GM15510 (cell line): ENCODE results near the gene ISOC1.

Source experiments
- POLR2A ChIP-seq: IDR thresholded peaks from 3 replicates; pipeline ENCODE4 v1.6.1; 2011; ENCODE audit warnings: borderline replicate concordance; ENCODE audit not compliant: insufficient read length; ENCODE audit errors: extremely low read depth

Gene ISOC1

DNA sequence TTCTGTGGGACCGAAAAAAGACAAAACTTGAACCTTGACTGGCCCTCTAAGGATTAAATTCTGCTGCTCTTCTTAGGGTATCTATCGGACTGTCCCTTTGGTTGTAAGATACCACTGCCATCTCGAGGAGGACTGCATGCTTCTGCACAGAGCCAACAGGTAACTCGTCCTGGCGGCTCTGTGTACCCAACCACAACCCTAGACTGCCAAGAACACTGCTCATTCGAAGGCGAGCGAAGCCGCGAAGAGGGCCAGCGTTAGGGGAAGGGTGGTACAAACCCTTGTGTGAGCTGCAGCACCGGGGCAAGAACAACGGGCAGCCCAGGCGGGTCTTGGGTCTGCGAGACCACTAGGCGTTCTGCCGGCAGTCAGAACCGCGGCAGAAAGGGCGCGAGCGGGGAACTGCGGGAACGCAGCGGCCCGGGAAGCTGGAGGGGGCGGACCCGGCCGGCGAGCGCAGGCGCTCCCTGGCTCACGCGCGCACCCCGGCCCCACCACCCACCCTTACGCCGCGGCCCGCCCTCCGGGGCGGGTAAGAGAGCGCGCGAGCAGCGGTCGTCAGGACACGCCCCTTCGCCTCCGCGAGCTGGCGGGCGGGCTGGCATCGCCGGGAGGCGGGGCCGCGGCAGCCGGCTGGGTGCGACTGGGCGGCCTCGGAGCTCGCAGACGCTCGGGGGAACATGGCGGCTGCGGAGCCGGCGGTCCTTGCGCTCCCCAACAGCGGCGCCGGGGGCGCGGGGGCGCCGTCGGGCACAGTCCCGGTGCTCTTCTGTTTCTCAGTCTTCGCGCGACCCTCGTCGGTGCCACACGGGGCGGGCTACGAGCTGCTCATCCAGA lies at the start of gene ISOC1:
Gene ISOC1, plus strand, starts transcription at position 663 of the 837 bp plus-strand sequence. Its CDS starts 18 bp downstream, at position 681.
- TF ChIP-seq POLR2A, result peak; percentile 81

DNA sequence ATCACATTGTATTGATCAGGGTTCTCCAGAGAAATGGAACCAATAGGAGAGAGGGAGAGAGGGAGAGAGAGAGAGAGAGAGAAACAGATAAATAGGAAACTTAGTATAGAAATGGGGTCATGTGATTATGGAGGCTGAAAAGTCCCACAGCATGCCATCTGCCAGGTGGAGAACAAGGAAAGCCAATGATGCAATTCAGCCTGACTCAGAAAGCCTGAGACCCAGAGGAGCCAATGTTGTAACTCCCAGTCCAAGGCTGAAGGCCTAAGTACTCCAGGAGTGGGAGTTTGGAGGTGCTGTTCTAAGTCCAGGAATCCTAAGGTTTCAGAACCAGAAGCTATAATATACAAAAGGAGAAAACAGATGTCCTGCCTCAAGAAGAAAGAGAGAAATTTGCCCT lies 48.4 kb upstream of the ISOC1 start:
- TF ChIP-seq POLR2A, result no peak

DNA sequence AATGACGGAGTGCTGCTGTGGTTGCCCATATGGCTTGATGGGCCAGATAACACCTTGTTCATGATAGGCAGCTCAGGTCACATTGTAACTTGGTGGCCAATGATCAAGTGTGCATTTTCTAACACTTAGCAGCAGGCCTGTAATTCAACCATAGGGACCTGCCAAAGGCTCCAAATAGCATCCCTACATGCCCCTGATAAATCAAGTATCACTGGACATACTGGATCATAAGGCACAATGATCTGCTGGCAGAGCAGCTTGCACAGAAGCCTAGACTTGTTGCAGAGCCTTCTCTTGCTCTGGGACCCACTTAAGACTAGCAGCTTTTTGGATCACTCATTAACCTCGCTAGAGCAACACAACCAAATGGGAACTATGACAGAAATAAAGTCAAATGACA lies 46.0 kb upstream of the ISOC1 start:
- TF ChIP-seq POLR2A, result no peak

GRCh38 chr5:129049126-129049799 lies 45.3 kb upstream of the ISOC1 start:
- TF ChIP-seq POLR2A, result no peak

- TF ChIP-seq POLR2A, result no peak
Observed at GRCh38 chr5:129051283-129051682, 43.3 kb upstream of the ISOC1 start.

DNA sequence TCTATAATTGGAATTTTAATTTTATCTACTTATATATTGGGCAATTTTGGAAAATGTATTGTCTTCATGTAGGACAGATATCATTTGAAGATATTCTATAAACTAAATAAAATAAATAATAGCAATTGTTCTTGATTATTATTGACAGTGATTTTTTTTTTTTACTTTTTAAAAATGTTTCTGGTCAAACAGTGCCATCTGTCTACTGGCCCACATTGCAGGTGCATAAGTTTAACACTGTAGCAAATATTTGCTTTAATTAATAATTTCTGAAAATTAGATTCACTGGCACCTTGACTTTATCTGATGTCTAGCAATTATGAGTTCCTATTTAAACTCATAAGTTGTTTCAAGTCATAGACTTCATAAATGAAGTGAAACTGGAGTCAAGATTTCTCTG lies 41.1 kb upstream of the ISOC1 start:
- TF ChIP-seq POLR2A, result no peak

DNA sequence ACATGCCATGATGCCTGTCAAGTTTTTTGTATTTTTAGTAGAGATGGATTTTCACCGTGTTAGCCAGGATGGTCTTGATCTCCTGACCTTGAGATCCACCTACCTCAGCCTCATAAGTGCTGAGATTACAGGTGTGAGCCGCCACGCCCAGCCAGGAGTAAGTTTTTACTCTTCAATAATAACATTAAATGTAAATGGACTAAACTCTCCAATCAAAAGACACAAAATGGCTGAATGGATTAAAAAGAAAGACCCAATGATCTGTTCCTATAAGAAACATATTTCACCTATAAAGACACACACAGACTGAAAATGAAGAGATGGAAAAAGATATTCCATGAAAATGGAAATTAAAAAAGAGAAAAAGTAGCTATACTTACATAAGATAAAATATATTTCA lies 37.2 kb upstream of the ISOC1 start:
- no peak for TF ChIP-seq POLR2A

DNA sequence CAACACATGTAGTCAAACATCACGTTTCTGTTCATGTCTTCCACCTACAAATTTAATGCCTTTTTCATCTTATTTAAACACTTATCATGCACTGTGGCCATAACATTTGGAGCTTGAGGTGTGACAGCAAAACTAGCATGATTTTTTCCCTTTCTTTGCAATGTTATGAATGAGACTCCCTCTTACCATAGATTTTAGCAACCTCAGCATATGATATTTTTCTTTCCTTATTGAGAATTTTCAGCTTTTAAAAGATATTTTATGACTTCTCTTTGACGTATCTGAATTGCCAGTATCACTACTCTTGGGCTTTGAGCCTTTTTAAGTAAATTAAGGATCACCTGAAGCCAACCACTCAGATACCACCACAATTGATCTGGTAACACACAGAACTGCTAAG lies 32.7 kb upstream of the ISOC1 start:
- TF ChIP-seq POLR2A, result no peak

DNA sequence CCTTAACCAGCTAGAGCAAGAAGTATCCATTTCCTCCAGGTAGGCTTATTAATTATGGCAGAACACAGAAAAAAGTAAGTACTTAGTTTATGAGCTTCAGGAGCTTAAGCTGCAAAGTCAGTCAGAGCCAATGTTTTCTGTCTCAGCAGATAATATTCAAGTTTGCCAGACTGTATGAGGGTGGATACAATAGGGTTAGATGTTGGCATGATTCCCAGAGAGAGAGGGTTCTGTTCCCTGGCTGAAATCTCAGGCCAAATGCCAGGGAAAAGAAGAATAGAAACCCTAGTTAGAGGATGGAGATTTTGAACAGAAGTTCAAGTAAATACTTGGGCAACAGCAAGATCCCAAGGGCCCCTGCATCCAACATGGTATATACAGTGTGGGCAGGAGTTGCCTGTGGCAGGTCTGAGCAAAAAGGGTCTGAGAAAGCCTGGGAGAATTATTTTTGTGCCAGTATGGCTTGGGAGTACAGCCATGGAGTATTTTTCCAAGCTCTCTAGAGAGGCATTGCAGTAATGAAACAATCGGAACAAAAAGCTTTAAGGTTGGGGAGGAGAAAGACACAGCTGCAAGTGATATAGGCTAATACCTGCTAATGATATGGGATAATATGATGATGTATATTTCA lies 31.0 kb upstream of the ISOC1 start:
- TF ChIP-seq POLR2A, result no peak

DNA sequence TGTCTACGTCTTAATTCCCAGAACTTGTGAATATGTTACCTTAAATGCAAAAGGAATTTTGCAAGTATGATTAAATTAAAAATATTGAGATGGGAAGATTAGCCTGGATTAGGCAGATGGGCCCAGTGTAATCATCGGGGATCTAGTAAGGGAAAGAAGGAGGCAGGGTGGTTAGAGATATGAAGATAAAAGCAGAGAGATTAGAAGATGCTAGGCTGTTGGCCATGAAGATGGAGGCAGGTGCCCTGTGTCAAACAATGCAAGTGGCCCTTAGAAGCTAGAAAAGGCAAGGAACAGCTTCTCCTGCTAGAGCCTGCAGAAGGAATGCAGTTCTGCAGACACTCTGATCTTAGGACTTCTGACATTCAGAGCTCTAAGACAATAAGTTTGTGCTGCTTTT lies 28.8 kb upstream of the ISOC1 start:
- no peak for TF ChIP-seq POLR2A

DNA sequence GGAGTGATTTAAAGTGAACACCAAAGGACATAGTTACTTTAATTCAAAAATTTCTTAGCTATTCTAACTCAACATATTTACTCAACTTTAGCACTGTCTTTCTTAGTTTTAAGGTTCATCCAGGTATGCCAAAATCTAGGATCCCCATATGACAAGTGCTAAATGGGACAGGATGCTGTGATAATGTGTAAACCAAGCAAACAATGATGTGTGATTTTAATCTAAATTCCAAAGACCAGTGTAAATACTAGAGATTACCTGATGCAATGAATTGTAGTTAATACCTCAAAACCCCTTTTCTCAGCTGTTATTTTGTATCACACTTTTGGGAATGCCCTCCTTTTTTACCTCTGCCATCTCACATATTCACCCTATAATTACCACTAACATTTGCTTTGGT lies 26.8 kb upstream of the ISOC1 start:
- no peak for TF ChIP-seq POLR2A

- no peak for TF ChIP-seq POLR2A
Observed at GRCh38 chr5:129069292-129069691, 25.3 kb upstream of the ISOC1 start.

- TF ChIP-seq POLR2A, result no peak
Observed at GRCh38 chr5:129073111-129073510, 21.4 kb upstream of the ISOC1 start.

- no peak for TF ChIP-seq POLR2A
Observed at GRCh38 chr5:129074903-129075302, 19.6 kb upstream of the ISOC1 start.

GRCh38 chr5:129077433-129078075 lies 17.0 kb upstream of the ISOC1 start:
- no peak for TF ChIP-seq POLR2A

DNA sequence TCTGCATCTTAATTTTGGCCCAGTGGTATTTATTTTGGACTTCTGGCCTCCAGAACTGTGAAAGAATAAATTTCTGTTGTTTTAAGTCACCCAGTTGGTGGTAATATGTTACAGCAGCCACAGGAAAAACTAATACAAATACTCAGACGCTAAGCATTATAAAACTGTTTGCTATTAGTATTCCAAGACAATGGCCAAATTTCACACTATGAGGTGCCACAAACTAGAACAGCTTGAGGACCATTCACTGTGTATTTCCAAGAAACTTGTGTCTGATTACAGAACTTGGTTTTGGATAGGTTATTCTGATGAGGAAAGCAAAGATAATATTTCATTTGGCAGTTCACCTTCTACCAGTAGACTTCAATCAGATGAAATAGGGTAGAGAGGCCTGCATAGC lies 16.3 kb upstream of the ISOC1 start:
- TF ChIP-seq POLR2A, result no peak

GRCh38 chr5:129078660-129079059 lies 15.9 kb upstream of the ISOC1 start:
- TF ChIP-seq POLR2A, result no peak
